Naive thymus-derived CD4-positive, alpha-beta T cell (primary cell): ENCODE data around the gene ARID5B. TPM values are rescaled to one million over a fixed set of nuclear protein-coding genes. Genes with fewer than 3 reads are reported as not detected.

Source experiments
- ATAC-seq: fragments of 150-1000 bp; cut with Tn5 transposase; 2 replicates; pipeline ENCODE4 v1.10.0; 2021; ENCODE audit warnings: mild to moderate bottlenecking, moderate library complexity
- CTCF ChIA-PET: fragments of 350-600 bp; sonication (Branson Sonifier 250); formaldehyde crosslinking; loops from one replicate; lab custom pipeline; 2021; ENCODE audit warnings: antibody characterized with exemption; lab: Charles Lee
- POLR2A ChIA-PET: fragments of 350-600 bp; sonication (Branson Sonifier 250); formaldehyde crosslinking; loops from one replicate; lab custom pipeline; 2021; ENCODE audit warnings: antibody characterized with exemption, inconsistent platforms; lab: Charles Lee
- DNase-seq, 9 donors: peaks; one replicate each; pipeline versions ENCODE4 v3.0.0 to v3.0.0-alpha.2; 2020 to 2022; ENCODE audit warnings: mixed read lengths in 1 of 9
- H3K27ac ChIP-seq: one replicate; pipeline ENCODE4 v1.7.0; 2013; ENCODE audit warnings: mild to moderate bottlenecking, low read depth, low read length, moderate library complexity
- H3K27me3 ChIP-seq, 2 donors: one replicate each; pipeline ENCODE4 v1.7.0; 2013; ENCODE audit warnings: low read length in 2 of 2, mild to moderate bottlenecking in 2 of 2, moderate library complexity in 2 of 2; ENCODE audit not compliant: control insufficient read depth in 2 of 2, insufficient read depth in 2 of 2
- H3K36me3 ChIP-seq, 3 experiments: 1 replicate in 2 of 3; 2 replicates in 1 of 3; pipeline ENCODE4 v1.7.0; 2013; ENCODE audit warnings: low read length in 3 of 3, mild to moderate bottlenecking in 3 of 3, moderate library complexity in 1 of 3; ENCODE audit not compliant: insufficient read depth in 3 of 3, control insufficient read depth in 2 of 3
- H3K4me1 ChIP-seq, 2 donors: one replicate each; pipeline ENCODE4 v1.7.0; 2013; ENCODE audit warnings: low read length in 2 of 2, mild to moderate bottlenecking in 2 of 2, moderate library complexity in 1 of 2; ENCODE audit not compliant: control insufficient read depth in 2 of 2, insufficient read depth in 2 of 2
- H3K4me3 ChIP-seq: 2 replicates; pipeline ENCODE4 v1.7.0; 2013; ENCODE audit warnings: mild to moderate bottlenecking, low read length
- H3K9me3 ChIP-seq, 3 experiments: 1 replicate in 2 of 3; 2 replicates in 1 of 3; pipeline ENCODE4 v1.7.0; 2013; ENCODE audit warnings: low read length in 3 of 3; ENCODE audit not compliant: control insufficient read depth in 2 of 3
- H3K27ac Mint-ChIP-seq, 9 donors: one replicate each; pipeline ENCODE4 v1.8.0; 2020 to 2022; ENCODE audit warnings: mixed read lengths in 9 of 9, mild to moderate bottlenecking in 8 of 9, moderate library complexity in 5 of 9, inconsistent platforms in 2 of 9
- H3K27me3 Mint-ChIP-seq, 5 donors: one replicate each; pipeline ENCODE4 v1.8.0; 2021 to 2022; ENCODE audit warnings: mixed read lengths in 5 of 5, mild to moderate bottlenecking in 1 of 5
- H3K36me3 Mint-ChIP-seq, 5 donors: one replicate each; pipeline ENCODE4 v1.8.0; 2020 to 2022; ENCODE audit warnings: mixed read lengths in 5 of 5, mild to moderate bottlenecking in 3 of 5, inconsistent platforms in 1 of 5
- H3K4me1 Mint-ChIP-seq, 7 donors: one replicate each; pipeline ENCODE4 v1.8.0; 2020 to 2022; ENCODE audit warnings: mixed read lengths in 7 of 7, mild to moderate bottlenecking in 3 of 7, inconsistent platforms in 1 of 7
- H3K4me3 Mint-ChIP-seq, 10 donors: one replicate each; pipeline ENCODE4 v1.8.0; 2020 to 2022; ENCODE audit warnings: mild to moderate bottlenecking in 10 of 10, mixed read lengths in 10 of 10, moderate library complexity in 6 of 10, inconsistent platforms in 2 of 10
- H3K9me3 Mint-ChIP-seq, 11 donors: one replicate each; pipeline ENCODE4 v1.8.0; 2020 to 2022; ENCODE audit warnings: mixed read lengths in 11 of 11, mild to moderate bottlenecking in 4 of 11, inconsistent platforms in 1 of 11, moderate library complexity in 1 of 11
- intact Hi-C, 2 donors: fragments of 100-400 bp; cut with micrococcal nuclease; formaldehyde crosslinking; loops; one replicate each; pipeline ENCODE4 v1.15.1; 2023
- polyA plus RNA-seq, 2 donors: library from polyadenylated mRNA; unstranded; fragments of 300-500 nt; fragmentation: Illumina TruSeq; gene quantifications; one replicate each; pipeline ENCODE4 v1.2.3, GENCODE V29; 2021
- total RNA-seq, 6 experiments: library from RNA in 5 of 6; stranded (reverse) in 5 of 6; gene quantifications; 1 replicate in 5 of 6; 2 replicates in 1 of 6; pipeline ENCODE4 v1.2.3 and lab custom pipeline; 2021 to 2026

The ARID5B gene
- total and polyA plus RNA-seq, 7 experiments from 2014 or later: 18.6 to 60.8 (median 47.4) TPM

- peaks cover 16 to 74% (median 70%) of the 10 kb centered on the region in 5 donors for H3K36me3 Mint-ChIP-seq
- H3K4me1 Mint-ChIP-seq: peaks cover 0 to 55% (median 26%) of the 10 kb centered on the region in 7 donors
- H3K27ac Mint-ChIP-seq: peak overlapping the region in 6 of 9 donors; percentile 29 to 80 (median 45)
- H3K4me3 ChIP-seq: no peak overlapping the region
- H3K36me3 ChIP-seq: peaks cover 13 to 35% (median 20%) of the 10 kb centered on the region in 3 experiments
- no peaks in the 10 kb centered on the region for H3K9me3 Mint-ChIP-seq
- ATAC-seq (no peak), DNase-seq (no peak)
- H3K27me3 Mint-ChIP-seq: no peaks in the 10 kb centered on the region
- H3K27ac ChIP-seq: no peak overlapping the region
- H3K9me3 ChIP-seq: no peaks in the 10 kb centered on the region
- intact Hi-C loops: loop anchor here in 1 of 2 donors (5.0 kb wide), 1 partner anchor 197 kb away; no protein-coding TSS in a partner anchor
- POLR2A ChIA-PET: no interaction called here
- no peaks in the 10 kb centered on the region for H3K4me1 ChIP-seq
- no peaks in the 10 kb centered on the region for H3K27me3 ChIP-seq
- H3K4me3 Mint-ChIP-seq: no peak overlapping the region
- CTCF ChIA-PET: interaction anchor here (0.6 to 0.7 kb wide), 2 partner anchors 54 to 352 kb away, joined by 3 to 4 read pairs; no protein-coding TSS in a partner anchor
Observed at GRCh38 chr10:62093863-62094291, 192.4 kb downstream of the ARID5B start.

GRCh38 chr10:62095181-62096122 is 194.0 kb downstream of the ARID5B start:
- ChIA-PET POLR2A (interaction anchor here (0.6 kb wide), 1 partner anchor 427 kb away, joined by 3 read pairs; no protein-coding TSS in a partner anchor), CTCF (interaction anchor here (0.6 kb wide), 1 partner anchor 1757 kb away, joined by 5 read pairs; no protein-coding TSS in a partner anchor)
- peaks cover 0 to 46% (median 18%) of the 10 kb centered on the region in 7 donors for H3K4me1 Mint-ChIP-seq
- H3K9me3 ChIP-seq: no peaks in the 10 kb centered on the region
- H3K9me3 Mint-ChIP-seq: no peaks in the 10 kb centered on the region
- H3K27me3 Mint-ChIP-seq: no peaks in the 10 kb centered on the region
- H3K27ac ChIP-seq: no peak overlapping the region
- no peak overlapping the region for H3K4me3 Mint-ChIP-seq
- no peaks in the 10 kb centered on the region for H3K4me1 ChIP-seq
- peaks cover 16 to 61% (median 58%) of the 10 kb centered on the region in 5 donors for H3K36me3 Mint-ChIP-seq
- H3K27me3 ChIP-seq: no peaks in the 10 kb centered on the region
- ATAC-seq (no peak), DNase-seq (no peak)
- peaks cover 13 to 28% (median 20%) of the 10 kb centered on the region in 3 experiments for H3K36me3 ChIP-seq
- intact Hi-C loops: no loop called here
- H3K27ac Mint-ChIP-seq: peak overlapping the region in 6 of 9 donors; percentile 0 to 69 (median 20)
- no peak overlapping the region for H3K4me3 ChIP-seq

GRCh38 chr10:62096256-62096933 is 194.9 kb downstream of the ARID5B start:
- peaks cover 9 to 18% (median 17%) of the 10 kb centered on the region in 3 experiments for H3K36me3 ChIP-seq
- CTCF ChIA-PET: no interaction called here
- DNase-seq: no peak
- H3K36me3 Mint-ChIP-seq: peaks cover 7 to 53% (median 50%) of the 10 kb centered on the region in 5 donors
- H3K27ac Mint-ChIP-seq: peak overlapping the region in 1 of 9 donors; percentile 12
- H3K9me3 Mint-ChIP-seq: no peaks in the 10 kb centered on the region
- H3K4me1 ChIP-seq: no peaks in the 10 kb centered on the region
- no peak overlapping the region for H3K27ac ChIP-seq
- no peak overlapping the region for H3K4me3 ChIP-seq
- intact Hi-C loops: no loop called here
- no peaks in the 10 kb centered on the region for H3K9me3 ChIP-seq
- POLR2A ChIA-PET: interaction anchor here (0.6 kb wide), 1 partner anchor 131 kb away, joined by 3 read pairs; no protein-coding TSS in a partner anchor
- no peaks in the 10 kb centered on the region for H3K27me3 ChIP-seq
- H3K4me1 Mint-ChIP-seq: peaks cover 0 to 48% (median 18%) of the 10 kb centered on the region in 7 donors
- H3K27me3 Mint-ChIP-seq: no peaks in the 10 kb centered on the region
- H3K4me3 Mint-ChIP-seq: no peak overlapping the region
- no peak for ATAC-seq

GRCh38 chr10:62098278-62099121 is 197.0 kb downstream of the ARID5B start:
- no peak for ATAC-seq
- Histone ChIP-seq H3K27me3 (no peaks in the 10 kb centered on the region), H3K4me3 (no peak overlapping the region), H3K9me3 (no peaks in the 10 kb centered on the region), H3K36me3 (no peaks in the 10 kb centered on the region), H3K27ac (no peak overlapping the region), H3K4me1 (no peaks in the 10 kb centered on the region)
- no peaks in the 10 kb centered on the region for H3K9me3 Mint-ChIP-seq
- no peaks in the 10 kb centered on the region for H3K27me3 Mint-ChIP-seq
- POLR2A ChIA-PET: no interaction called here
- peaks cover 0 to 43% (median 18%) of the 10 kb centered on the region in 7 donors for H3K4me1 Mint-ChIP-seq
- H3K27ac Mint-ChIP-seq: peak overlapping the region in 8 of 9 donors; percentile 8 to 85 (median 31)
- H3K4me3 Mint-ChIP-seq: peak overlapping the region in 3 of 10 donors; percentile 8 to 35 (median 17)
- intact Hi-C loops: no loop called here
- CTCF ChIA-PET: interaction anchor here (1.5 kb wide), 1 partner anchor 146 kb away, joined by 3 read pairs; no protein-coding TSS in a partner anchor
- peaks cover 0 to 37% (median 32%) of the 10 kb centered on the region in 5 donors for H3K36me3 Mint-ChIP-seq
- no peak for DNase-seq

GRCh38 chr10:62099299-62099698 is 197.8 kb downstream of the ARID5B start:
- intact Hi-C loops: no loop called here

More at GRCh38 chr10:62099299-62099698, 197.8 kb downstream of the ARID5B start:
- no peaks in the 10 kb centered on the region for H3K27me3 ChIP-seq
- H3K4me3 Mint-ChIP-seq: no peak overlapping the region
- no peak overlapping the region for H3K4me3 ChIP-seq
- H3K4me1 ChIP-seq: no peaks in the 10 kb centered on the region
- H3K36me3 ChIP-seq: no peaks in the 10 kb centered on the region
- H3K9me3 ChIP-seq: no peaks in the 10 kb centered on the region
- no peaks in the 10 kb centered on the region for H3K9me3 Mint-ChIP-seq
- CTCF ChIA-PET: no interaction called here
- peaks cover 0 to 29% (median 25%) of the 10 kb centered on the region in 5 donors for H3K36me3 Mint-ChIP-seq
- DNase-seq (no peak), ATAC-seq (no peak)
- POLR2A ChIA-PET: no interaction called here
- H3K27ac ChIP-seq: no peak overlapping the region
- H3K27ac Mint-ChIP-seq: peak overlapping the region in 3 of 9 donors; percentile 32 to 82 (median 41)
- H3K27me3 Mint-ChIP-seq: no peaks in the 10 kb centered on the region
- peaks cover 0 to 38% (median 18%) of the 10 kb centered on the region in 7 donors for H3K4me1 Mint-ChIP-seq
